Gastrocnemius medialis (tissue), 4 donors: ENCODE results near the gene FYB2. TPM values are rescaled to one million over a fixed set of nuclear protein-coding genes. Genes with fewer than 3 reads are reported as not detected.

Experiments used
- ATAC-seq, 2 donors: fragments of 150-250 bp; one replicate each; pipeline ENCODE4 v1.9.1; 2016
- DNase-seq, 2 donors: peaks; one replicate each; pipeline ENCODE4 v3.0.0-alpha.2; 2019
- H3K27ac ChIP-seq, 4 donors: fragments of 200-600 bp; sonication (generic); 1 replicate in 1 of 4; 2 replicates in 3 of 4; pipeline ENCODE4 v1.5.1; 2016 to 2018; ENCODE audit warnings: mild to moderate bottlenecking in 2 of 4, moderate library complexity in 1 of 4
- H3K27me3 ChIP-seq, 3 donors: fragments of 200-600 bp; sonication (generic) in 2 of 3; 1 replicate in 1 of 3; 2 replicates in 2 of 3; pipeline versions ENCODE4 v1.5.1 to v1.6.0; 2016 to 2019; ENCODE audit warnings: mild to moderate bottlenecking in 1 of 3, moderate library complexity in 1 of 3
- H3K36me3 ChIP-seq, 2 donors: fragments of 200-600 bp; sonication (generic) in 1 of 2; one replicate each; pipeline ENCODE4 v1.5.1; 2017 to 2018
- H3K4me1 ChIP-seq, 2 donors: fragments of 200-600 bp; sonication (generic) in 1 of 2; one replicate each; pipeline ENCODE4 v1.5.1; 2016 to 2017; ENCODE audit warnings: mild to moderate bottlenecking in 2 of 2
- H3K4me3 ChIP-seq, 4 donors: fragments of 200-600 bp; sonication (generic) in 3 of 4; 1 replicate in 1 of 4; 2 replicates in 3 of 4; pipeline ENCODE4 v1.5.1; 2016 to 2019; ENCODE audit warnings: mild to moderate bottlenecking in 2 of 4
- H3K9me3 ChIP-seq, 3 donors: fragments of 200-600 bp; sonication (generic) in 2 of 3; 1 replicate in 1 of 3; 2 replicates in 2 of 3; pipeline ENCODE4 v1.5.1; 2016 to 2019
- CTCF ChIP-seq, 5 experiments: fragments of 450-650 bp in 3 of 5; fragments of 200-600 bp in 2 of 5; sonication (generic) in 2 of 5; IDR thresholded peaks in 4 of 5; conservative IDR thresholded peaks in 1 of 5; 1 replicate in 4 of 5; 2 replicates in 1 of 5; pipeline ENCODE4 v1.5.1; 2016 to 2019; ENCODE audit warnings: antibody characterized with exemption in 5 of 5, mild to moderate bottlenecking in 3 of 5, moderate library complexity in 3 of 5
- POLR2A ChIP-seq, 2 donors: fragments of 450-650 bp; IDR thresholded peaks; one replicate each; pipeline ENCODE4 v1.6.1; 2017; ENCODE audit warnings: antibody characterized with exemption in 2 of 2, mild to moderate bottlenecking in 2 of 2, moderate library complexity in 2 of 2
- in situ Hi-C, 4 donors: fragments of 200-750 bp; cut with MboI; loops; one replicate each; pipeline versions ENCODE4 v1.15.0 to v1.8.0; 2017; ENCODE audit warnings: low sequenced_read_pairs in 4 of 4
- intact Hi-C: fragments of 100-400 bp; cut with DNase I; formaldehyde crosslinking; loops from one replicate; pipeline ENCODE4 v1.15.1; 2023; ENCODE audit warnings: low total_unique reads
- total RNA-seq, 4 donors: library from RNA; depleted of rRNA; stranded (reverse); fragments of >200 nt; gene quantifications; one replicate each; pipeline versions ENCODE4 v1.1.0 to v1.2.3, GENCODE V29; 2016

The FYB2 gene
- total RNA-seq, 4 donors from 2014 or later: 1.0 to 14.2 (median 1.7) TPM

- ATAC-seq: no peak
- Histone ChIP-seq H3K36me3 (no peaks in the 10 kb centered on the region), H3K27me3 (no peaks in the 10 kb centered on the region), H3K4me1 (no peaks in the 10 kb centered on the region), H3K27ac (no peak overlapping the region), H3K4me3 (no peak overlapping the region), H3K9me3 (no peaks in the 10 kb centered on the region)
- in situ Hi-C loops: loop anchor here (25.0 kb wide), 3 partner anchors 225 to 1325 kb away; no protein-coding TSS in a partner anchor
- DNase-seq: no peak
- TF ChIP-seq CTCF (IDR thresholded peaks at IDR 0.05 in 4 of 5, conservative IDR thresholded peaks at IDR 0.05 in 1 of 5) (no peak), POLR2A (IDR thresholded peaks at IDR 0.05) (no peak)
- intact Hi-C loops: no loop called here
These were observed 18.2 kb upstream of the FYB2 start for GRCh38 chr1:56837244-56837939.

- Histone ChIP-seq H3K27ac (no peak overlapping the region), H3K4me1 (no peaks in the 10 kb centered on the region), H3K4me3 (no peak overlapping the region), H3K36me3 (no peaks in the 10 kb centered on the region), H3K27me3 (no peaks in the 10 kb centered on the region), H3K9me3 (no peaks in the 10 kb centered on the region)
- ATAC-seq (no peak), DNase-seq (no peak)
- intact Hi-C loops: no loop called here
- in situ Hi-C loops: loop anchor here (25.0 kb wide), 3 partner anchors 226 to 1326 kb away; no protein-coding TSS in a partner anchor
- TF ChIP-seq POLR2A (IDR thresholded peaks at IDR 0.05): no peak
- TF ChIP-seq CTCF (IDR thresholded peaks at IDR 0.05 in 4 of 5, conservative IDR thresholded peaks at IDR 0.05 in 1 of 5): no peak
These were observed 17.2 kb upstream of the FYB2 start for GRCh38 chr1:56836359-56836758.

GRCh38 chr1:56835657-56836056 is 16.5 kb upstream of the FYB2 start:
- no peak for ATAC-seq
- Histone ChIP-seq H3K36me3 (no peaks in the 10 kb centered on the region), H3K4me1 (no peaks in the 10 kb centered on the region), H3K27me3 (no peaks in the 10 kb centered on the region), H3K4me3 (no peak overlapping the region), H3K27ac (no peak overlapping the region), H3K9me3 (no peaks in the 10 kb centered on the region)
- intact Hi-C loops (no loop called here), in situ Hi-C loops (loop anchor here (25.0 kb wide), 3 partner anchors 227 to 1327 kb away; no protein-coding TSS in a partner anchor)
- no peak for DNase-seq
- TF ChIP-seq CTCF (IDR thresholded peaks at IDR 0.05 in 4 of 5, conservative IDR thresholded peaks at IDR 0.05 in 1 of 5) (no peak), POLR2A (IDR thresholded peaks at IDR 0.05) (no peak)

- TF ChIP-seq POLR2A (IDR thresholded peaks at IDR 0.05): no peak
- TF ChIP-seq CTCF (IDR thresholded peaks at IDR 0.05 in 4 of 5, conservative IDR thresholded peaks at IDR 0.05 in 1 of 5): no peak
- Histone ChIP-seq H3K9me3 (no peaks in the 10 kb centered on the region), H3K4me3 (no peak overlapping the region), H3K4me1 (no peaks in the 10 kb centered on the region), H3K36me3 (no peaks in the 10 kb centered on the region), H3K27me3 (no peaks in the 10 kb centered on the region), H3K27ac (no peak overlapping the region)
- ATAC-seq (no peak), DNase-seq (no peak)
- in situ Hi-C loops: loop anchor here (5.0 to 25.0 kb wide), 4 partner anchors 228 to 1328 kb away; no protein-coding TSS in a partner anchor
- intact Hi-C loops: loop anchor here (5.0 kb wide), 1 partner anchor 1328 kb away; no protein-coding TSS in a partner anchor
These were observed 15.1 kb upstream of the FYB2 start for GRCh38 chr1:56834137-56834900.
